HepG2 (cell line): ENCODE measurements around the gene MRPL28. TPM values are rescaled to one million over a fixed set of nuclear protein-coding genes. Genes with fewer than 3 reads are reported as not detected.

ENCODE experiments used
- ATF7-NPFF ChIP-seq: sonication (generic); formaldehyde crosslinking; IDR thresholded peaks from 2 replicates; pipeline ENCODE4 v1.8.1; 2023; ENCODE audit warnings: mild to moderate bottlenecking, low read depth, missing genetic modification reagents, moderate library complexity
- CREM ChIP-seq, 2 experiments: sonication (generic) in 1 of 2; formaldehyde crosslinking in 1 of 2; IDR thresholded peaks; 2 replicates each; pipeline versions ENCODE4 v1.4.0 to v1.6.1; 2016 to 2020; ENCODE audit warnings: antibody characterized with exemption in 1 of 2, mild to moderate bottlenecking in 1 of 2, missing genetic modification reagents in 1 of 2
- FOXK2 ChIP-seq: fragments of 450-650 bp; IDR thresholded peaks from 2 replicates; pipeline ENCODE4 v1.6.1; 2016
- HNF4A ChIP-seq: sonication (generic); formaldehyde crosslinking; IDR thresholded peaks from 2 replicates; pipeline ENCODE4 v1.4.0; 2020; ENCODE audit warnings: missing genetic modification reagents
- MAFF ChIP-seq: IDR thresholded peaks from 2 replicates; pipeline ENCODE4 v1.6.1; 2011; ENCODE audit warnings: low read depth, low read length, improper control_type of control experiment
- MBD4 ChIP-seq: IDR thresholded peaks from 2 replicates; pipeline ENCODE4 v1.6.1; 2012; ENCODE audit warnings: low read length, inconsistent platforms, borderline replicate concordance
- NFE2 ChIP-seq: sonication (generic); formaldehyde crosslinking; IDR thresholded peaks from 2 replicates; pipeline ENCODE4 v1.4.0; 2020; ENCODE audit warnings: missing genetic modification reagents
- NR1H2 ChIP-seq: sonication (generic); formaldehyde crosslinking; IDR thresholded peaks from 2 replicates; pipeline ENCODE4 v1.8.1; 2022; ENCODE audit warnings: low read depth, missing genetic modification reagents, borderline replicate concordance
- RARG ChIP-seq: sonication (generic); formaldehyde crosslinking; IDR thresholded peaks from 2 replicates; pipeline ENCODE4 v1.4.0; 2020; ENCODE audit warnings: low read depth, mild to moderate bottlenecking, missing genetic modification reagents
- RBM39 ChIP-seq: fragments of 200-400 bp; formaldehyde crosslinking; IDR thresholded peaks from one replicate; pipeline ENCODE4 v1.6.1; 2018; ENCODE audit warnings: antibody characterized with exemption, mild to moderate bottlenecking, low read depth, low read length; ENCODE audit not compliant: poor library complexity, severe bottlenecking
- SP5 ChIP-seq: IDR thresholded peaks from 2 replicates; pipeline ENCODE4 v1.6.1; 2016; ENCODE audit warnings: low read depth, borderline replicate concordance
- STAG1 ChIP-seq: sonication (generic); formaldehyde crosslinking; IDR thresholded peaks from 2 replicates; pipeline ENCODE4 v1.4.0; 2020; ENCODE audit warnings: missing genetic modification reagents
- ZBTB21 ChIP-seq: sonication (generic); formaldehyde crosslinking; IDR thresholded peaks from 2 replicates; pipeline ENCODE4 v1.4.0; 2020; ENCODE audit warnings: missing genetic modification reagents
- ZFP62 ChIP-seq: sonication (generic); formaldehyde crosslinking; IDR thresholded peaks from 2 replicates; pipeline ENCODE4 v1.4.0; 2020; ENCODE audit warnings: missing genetic modification reagents
- ZFP82 ChIP-seq: sonication (generic); formaldehyde crosslinking; IDR thresholded peaks from 2 replicates; pipeline ENCODE4 v1.5.1; 2020; ENCODE audit warnings: mild to moderate bottlenecking, missing genetic modification reagents, borderline replicate concordance
- ZNF280B ChIP-seq: sonication (generic); formaldehyde crosslinking; IDR thresholded peaks from 2 replicates; pipeline ENCODE4 v1.5.0; 2020; ENCODE audit warnings: missing genetic modification reagents, mild to moderate bottlenecking, borderline replicate concordance
- ZNF672 ChIP-seq: sonication (generic); formaldehyde crosslinking; IDR thresholded peaks from 2 replicates; pipeline ENCODE4 v1.8.1; 2022; ENCODE audit warnings: missing genetic modification reagents
- ZNF7 ChIP-seq: IDR thresholded peaks from 2 replicates; pipeline ENCODE4 v1.6.1; 2016; ENCODE audit warnings: missing biosample characterization, missing genetic modification reagents
- ZNF720 ChIP-seq: sonication (generic); formaldehyde crosslinking; IDR thresholded peaks from 2 replicates; pipeline ENCODE4 v1.4.0; 2020; ENCODE audit warnings: missing genetic modification reagents
- ZSCAN25 ChIP-seq: sonication (generic); formaldehyde crosslinking; IDR thresholded peaks from 2 replicates; pipeline ENCODE4 v1.8.0; 2022; ENCODE audit warnings: mild to moderate bottlenecking, missing genetic modification reagents
- polyA plus RNA-seq, 8 experiments: library from polyadenylated mRNA; depleted of rRNA in 3 of 8; stranded (reverse) in 7 of 8; unstranded in 1 of 8; fragments of >200 nt; fragmentation: Illumina TruSeq in 4 of 8; extraction: Trizol in 4 of 8; gene quantifications; 2 replicates each; pipeline versions ENCODE4 v1.2.1 to v1.2.3, GENCODE V29; 2011 to 2016; ENCODE audit warnings: low read depth in 4 of 8, missing spikeins in 1 of 8, mixed read lengths in 1 of 8; ENCODE audit not compliant: insufficient read depth in 1 of 8
- total RNA-seq, 5 experiments: library from RNA; depleted of rRNA; stranded (reverse); fragments of >200 nt; fragmentation: Illumina TruSeq; extraction: Trizol; gene quantifications; 2 replicates each; pipeline ENCODE4 v1.2.3, GENCODE V29; 2016; ENCODE audit warnings: low read depth in 1 of 5
- TF ChIP-seq, protein P1 (sequence below): sonication (generic); formaldehyde crosslinking; IDR thresholded peaks from 2 replicates; pipeline ENCODE4 v1.8.1; 2023; ENCODE audit warnings: mild to moderate bottlenecking, moderate library complexity, missing genetic modification reagents
- TF ChIP-seq, protein P2 (sequence below): sonication (generic); formaldehyde crosslinking; IDR thresholded peaks from 2 replicates; pipeline ENCODE4 v1.4.0; 2020; ENCODE audit warnings: missing genetic modification reagents
- TF ChIP-seq, protein P3 (sequence below): sonication (generic); formaldehyde crosslinking; IDR thresholded peaks from 2 replicates; pipeline ENCODE4 v1.9.0; 2022; ENCODE audit warnings: low read depth, missing genetic modification reagents
- TF ChIP-seq, protein P4 (sequence below): sonication (generic); formaldehyde crosslinking; conservative IDR thresholded peaks from 2 replicates; pipeline ENCODE4 v1.8.0; 2022; ENCODE audit warnings: missing genetic modification reagents

MRPL28 gene
- total and polyA plus RNA-seq, 2 of the 13 experiments (the other 11 are each of a cell fraction or from before 2014, with no cell fraction given): 114 to 135 TPM

GRCh38 chr16:401468-402348 lies 31.4 kb upstream of the MRPL28 start, which contains the start of gene DECR2 (continued):
- TF ChIP-seq ZNF720: no peak
- TF ChIP-seq MAFF: no peak
- no peak for TF ChIP-seq FOXK2
- TF ChIP-seq, protein P1, sequence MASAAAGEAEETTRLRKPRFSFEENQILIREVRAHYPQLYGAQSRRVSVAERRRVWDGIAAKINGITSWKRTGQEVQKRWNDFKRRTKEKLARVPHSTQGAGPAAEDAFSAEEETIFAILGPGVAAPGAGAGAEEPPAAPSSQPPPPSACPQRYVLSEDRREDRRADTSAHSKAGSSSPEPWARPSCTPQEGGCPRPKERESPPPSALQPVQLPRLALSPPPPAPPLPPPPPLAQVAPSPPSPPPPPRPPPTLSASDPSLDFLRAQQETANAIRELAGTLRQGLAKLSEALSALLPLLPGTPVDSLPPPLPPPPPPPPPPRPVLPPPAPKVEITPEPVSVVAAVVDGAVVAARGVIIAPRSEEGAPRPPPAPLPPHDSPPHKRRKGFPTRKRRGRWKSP (CRISPR knock-in tag): no peak
- no peak for TF ChIP-seq ZNF672 (CRISPR knock-in tag)
- no peak for TF ChIP-seq ZFP62 (CRISPR knock-in tag)
- no peak for TF ChIP-seq NR1H2 (CRISPR knock-in tag)
- 0 out of 2 replicates have a peak, but pooled peaks have one; percentile 38 for TF ChIP-seq ZNF280B (CRISPR knock-in tag)
- TF ChIP-seq ZBTB21: no peak
- TF ChIP-seq RARG: no peak
- TF ChIP-seq ZNF7 (CRISPR knock-in tag): no peak
- TF ChIP-seq MBD4: no peak
- TF ChIP-seq, protein P2, sequence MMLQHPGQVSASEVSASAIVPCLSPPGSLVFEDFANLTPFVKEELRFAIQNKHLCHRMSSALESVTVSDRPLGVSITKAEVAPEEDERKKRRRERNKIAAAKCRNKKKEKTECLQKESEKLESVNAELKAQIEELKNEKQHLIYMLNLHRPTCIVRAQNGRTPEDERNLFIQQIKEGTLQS: 0 out of 2 replicates have a peak, but pooled peaks have one; percentile 18
- TF ChIP-seq SP5: no peak
- TF ChIP-seq CREM (IDR thresholded peaks at IDR 0.05): no peak
- TF ChIP-seq CREM (CRISPR knock-in tag; IDR thresholded peaks at IDR 0.05): no peak
- peak; percentile 40 for TF ChIP-seq STAG1 (CRISPR knock-in tag)
- TF ChIP-seq, protein P3, sequence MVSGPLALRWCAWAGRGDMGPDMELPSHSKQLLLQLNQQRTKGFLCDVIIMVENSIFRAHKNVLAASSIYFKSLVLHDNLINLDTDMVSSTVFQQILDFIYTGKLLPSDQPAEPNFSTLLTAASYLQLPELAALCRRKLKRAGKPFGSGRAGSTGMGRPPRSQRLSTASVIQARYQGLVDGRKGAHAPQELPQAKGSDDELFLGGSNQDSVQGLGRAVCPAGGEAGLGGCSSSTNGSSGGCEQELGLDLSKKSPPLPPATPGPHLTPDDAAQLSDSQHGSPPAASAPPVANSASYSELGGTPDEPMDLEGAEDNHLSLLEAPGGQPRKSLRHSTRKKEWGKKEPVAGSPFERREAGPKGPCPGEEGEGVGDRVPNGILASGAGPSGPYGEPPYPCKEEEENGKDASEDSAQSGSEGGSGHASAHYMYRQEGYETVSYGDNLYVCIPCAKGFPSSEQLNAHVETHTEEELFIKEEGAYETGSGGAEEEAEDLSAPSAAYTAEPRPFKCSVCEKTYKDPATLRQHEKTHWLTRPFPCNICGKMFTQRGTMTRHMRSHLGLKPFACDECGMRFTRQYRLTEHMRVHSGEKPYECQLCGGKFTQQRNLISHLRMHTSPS (CRISPR knock-in tag): no peak
- TF ChIP-seq HNF4A (CRISPR knock-in tag): no peak
- TF ChIP-seq ZFP82: no peak
- TF ChIP-seq NFE2 (CRISPR knock-in tag): no peak
- TF ChIP-seq, protein P4, sequence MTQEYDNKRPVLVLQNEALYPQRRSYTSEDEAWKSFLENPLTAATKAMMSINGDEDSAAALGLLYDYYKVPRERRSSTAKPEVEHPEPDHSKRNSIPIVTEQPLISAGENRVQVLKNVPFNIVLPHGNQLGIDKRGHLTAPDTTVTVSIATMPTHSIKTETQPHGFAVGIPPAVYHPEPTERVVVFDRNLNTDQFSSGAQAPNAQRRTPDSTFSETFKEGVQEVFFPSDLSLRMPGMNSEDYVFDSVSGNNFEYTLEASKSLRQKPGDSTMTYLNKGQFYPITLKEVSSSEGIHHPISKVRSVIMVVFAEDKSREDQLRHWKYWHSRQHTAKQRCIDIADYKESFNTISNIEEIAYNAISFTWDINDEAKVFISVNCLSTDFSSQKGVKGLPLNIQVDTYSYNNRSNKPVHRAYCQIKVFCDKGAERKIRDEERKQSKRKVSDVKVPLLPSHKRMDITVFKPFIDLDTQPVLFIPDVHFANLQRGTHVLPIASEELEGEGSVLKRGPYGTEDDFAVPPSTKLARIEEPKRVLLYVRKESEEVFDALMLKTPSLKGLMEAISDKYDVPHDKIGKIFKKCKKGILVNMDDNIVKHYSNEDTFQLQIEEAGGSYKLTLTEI (CRISPR knock-in tag): no peak
- peak; percentile 78; the same call in 1 of the 2 replicates for TF ChIP-seq ATF7-NPFF
- no peak for TF ChIP-seq RBM39
- peak; percentile 63; the same call in 1 of the 2 replicates for TF ChIP-seq ZSCAN25 (CRISPR knock-in tag)
